Duodenal mucosa (tissue), 2 donors: Measurements from ENCODE around the gene DOCK2.

Experiments used
- H3K27ac ChIP-seq: one replicate; pipeline ENCODE4 v1.7.0; 2013; ENCODE audit warnings: low read depth, low read length
- H3K27me3 ChIP-seq, 2 donors: one replicate each; pipeline ENCODE4 v1.7.0; 2013; ENCODE audit warnings: low read length in 2 of 2, control low read depth in 1 of 2; ENCODE audit not compliant: insufficient read depth in 2 of 2, control insufficient read depth in 1 of 2
- H3K36me3 ChIP-seq, 2 donors: one replicate each; pipeline ENCODE4 v1.7.0; 2013; ENCODE audit warnings: low read length in 2 of 2, control low read depth in 1 of 2; ENCODE audit not compliant: insufficient read depth in 2 of 2, control insufficient read depth in 1 of 2
- H3K4me1 ChIP-seq, 2 donors: one replicate each; pipeline ENCODE4 v1.7.0; 2013; ENCODE audit warnings: low read length in 2 of 2, control low read depth in 1 of 2; ENCODE audit not compliant: insufficient read depth in 2 of 2, control insufficient read depth in 1 of 2
- H3K4me3 ChIP-seq, 2 donors: one replicate each; pipeline ENCODE4 v1.7.0; 2013; ENCODE audit warnings: low read length in 2 of 2, low read depth in 1 of 2
- H3K9ac ChIP-seq, 2 donors: one replicate each; pipeline ENCODE4 v1.7.0; 2013; ENCODE audit warnings: low read length in 2 of 2, low read depth in 1 of 2
- H3K9me3 ChIP-seq, 2 donors: one replicate each; pipeline ENCODE4 v1.7.0; 2013; ENCODE audit warnings: low read length in 2 of 2, control low read depth in 1 of 2; ENCODE audit not compliant: control insufficient read depth in 1 of 2

The DOCK2 gene

DNA sequence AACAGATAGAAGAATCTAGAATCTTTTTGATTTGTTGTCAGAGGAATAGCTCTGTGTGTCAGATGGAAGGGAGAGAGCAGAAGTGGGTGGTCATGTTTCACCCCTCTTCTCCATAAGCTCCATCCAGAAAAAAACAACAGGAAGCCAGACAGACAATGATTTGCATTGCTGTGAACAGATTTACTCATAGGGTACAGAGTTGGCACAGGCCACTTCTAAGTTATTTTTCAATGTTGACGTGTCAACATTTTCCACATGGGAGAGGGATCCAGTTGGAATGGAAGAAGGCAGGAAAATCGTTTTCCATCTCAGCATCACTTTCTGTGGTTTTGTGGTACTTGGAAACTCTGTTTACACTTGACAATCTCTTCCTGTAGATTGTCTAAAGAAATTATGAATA, 256.5 kb downstream of the DOCK2 start:
- no peaks in the 10 kb centered on the region for H3K27me3 ChIP-seq
- H3K4me1 ChIP-seq, result no peaks in the 10 kb centered on the region
- no peaks in the 10 kb centered on the region for H3K9me3 ChIP-seq
- H3K9ac ChIP-seq, result no peak overlapping the region
- H3K27ac ChIP-seq, result no peak overlapping the region
- no peaks in the 10 kb centered on the region for H3K36me3 ChIP-seq
- no peak overlapping the region for H3K4me3 ChIP-seq

DNA sequence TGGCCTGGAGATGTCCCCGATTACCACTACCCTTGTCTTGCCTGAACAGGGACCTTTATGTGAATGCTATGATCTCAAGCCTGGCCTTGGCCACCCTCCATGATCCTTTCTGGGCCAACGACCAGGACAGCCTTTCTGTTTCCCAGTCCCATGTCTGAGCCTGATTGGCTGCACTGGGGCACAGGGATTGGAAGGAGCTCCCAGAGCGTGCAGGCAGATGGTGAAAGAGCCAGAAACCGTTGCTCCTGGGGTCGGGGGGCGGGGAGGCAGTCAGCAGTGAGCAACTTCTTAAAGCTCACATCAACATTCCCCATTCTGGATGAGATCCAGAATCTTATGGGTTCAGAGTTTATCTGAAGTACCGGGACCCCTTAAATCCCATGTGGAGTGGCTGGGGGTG, 258.9 kb downstream of the DOCK2 start:
- no peaks in the 10 kb centered on the region for H3K4me1 ChIP-seq
- H3K27me3 ChIP-seq, result no peaks in the 10 kb centered on the region
- no peak overlapping the region for H3K27ac ChIP-seq
- no peaks in the 10 kb centered on the region for H3K9me3 ChIP-seq
- H3K4me3 ChIP-seq, result no peak overlapping the region
- H3K9ac ChIP-seq, result no peak overlapping the region
- no peaks in the 10 kb centered on the region for H3K36me3 ChIP-seq

DNA sequence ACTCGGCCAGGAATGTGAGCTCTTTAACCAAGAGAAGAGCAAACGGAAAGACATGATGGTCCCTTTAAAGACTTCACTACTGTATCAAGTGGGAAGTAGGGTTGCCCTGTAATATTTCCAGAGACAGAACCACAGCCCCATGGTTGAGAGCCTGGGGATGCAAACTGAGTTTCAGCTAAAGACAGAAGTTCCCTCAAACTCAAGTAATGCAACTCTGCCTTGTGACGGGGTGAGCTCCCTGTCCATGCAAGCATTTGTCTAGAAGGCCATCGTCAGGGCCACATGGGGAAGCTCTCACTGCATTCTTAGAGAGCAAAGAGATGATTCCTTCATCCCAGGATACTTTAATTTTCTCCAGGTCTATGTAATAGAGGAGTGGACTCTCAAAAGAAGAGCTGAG, 260.4 kb downstream of the DOCK2 start:
- Histone ChIP-seq H3K9me3 (no peaks in the 10 kb centered on the region), H3K27me3 (no peaks in the 10 kb centered on the region), H3K9ac (no peak overlapping the region), H3K4me3 (no peak overlapping the region), H3K27ac (no peak overlapping the region), H3K4me1 (no peaks in the 10 kb centered on the region), H3K36me3 (no peaks in the 10 kb centered on the region)

DNA sequence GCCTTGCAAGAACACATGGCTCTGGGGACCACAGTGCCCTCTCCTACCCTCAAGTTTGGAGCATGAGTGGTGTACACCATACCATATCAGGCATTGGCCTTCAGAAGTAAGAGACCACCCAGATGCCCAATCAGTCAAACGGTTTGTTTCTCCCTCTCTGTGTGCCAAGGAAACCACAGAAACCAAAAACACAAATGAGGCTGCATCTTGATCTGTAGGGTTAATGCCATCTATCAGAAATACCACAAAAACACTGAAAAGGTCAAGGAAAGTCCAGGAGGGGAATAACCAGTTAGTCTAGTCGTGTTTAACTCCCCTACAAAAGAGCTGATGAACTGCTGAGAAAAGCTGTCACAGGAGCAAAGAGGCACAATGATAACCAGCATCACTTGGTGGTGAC, 264.8 kb downstream of the DOCK2 start:
- H3K9me3 ChIP-seq, result no peaks in the 10 kb centered on the region
- H3K27ac ChIP-seq, result no peak overlapping the region
- no peaks in the 10 kb centered on the region for H3K36me3 ChIP-seq
- no peaks in the 10 kb centered on the region for H3K27me3 ChIP-seq
- no peaks in the 10 kb centered on the region for H3K4me1 ChIP-seq
- H3K9ac ChIP-seq, result no peak overlapping the region
- H3K4me3 ChIP-seq, result no peak overlapping the region

DNA sequence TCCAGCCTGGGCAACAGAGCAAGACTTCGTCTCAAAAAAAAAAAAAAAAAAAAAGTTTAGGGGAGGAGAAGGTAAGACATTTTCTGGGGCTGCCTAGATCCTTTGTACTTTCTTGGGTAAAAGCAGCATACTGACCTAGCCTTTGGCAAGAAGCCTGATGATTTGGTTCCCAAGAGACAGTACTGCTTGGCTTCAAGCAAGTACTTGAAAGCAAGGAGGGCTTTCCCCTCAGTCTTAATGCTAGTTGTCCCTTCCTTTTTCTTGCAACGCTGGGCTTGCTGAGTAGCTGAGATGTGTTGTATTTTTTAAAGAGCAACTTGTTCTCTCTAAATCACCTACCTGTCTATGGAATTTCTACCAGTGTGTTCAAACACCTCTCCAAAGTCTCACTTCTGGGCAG, 267.0 kb downstream of the DOCK2 start:
- Histone ChIP-seq H3K4me3 (no peak overlapping the region), H3K27me3 (no peaks in the 10 kb centered on the region), H3K4me1 (no peaks in the 10 kb centered on the region), H3K9me3 (no peaks in the 10 kb centered on the region), H3K27ac (no peak overlapping the region), H3K9ac (no peak overlapping the region), H3K36me3 (no peaks in the 10 kb centered on the region)

DNA sequence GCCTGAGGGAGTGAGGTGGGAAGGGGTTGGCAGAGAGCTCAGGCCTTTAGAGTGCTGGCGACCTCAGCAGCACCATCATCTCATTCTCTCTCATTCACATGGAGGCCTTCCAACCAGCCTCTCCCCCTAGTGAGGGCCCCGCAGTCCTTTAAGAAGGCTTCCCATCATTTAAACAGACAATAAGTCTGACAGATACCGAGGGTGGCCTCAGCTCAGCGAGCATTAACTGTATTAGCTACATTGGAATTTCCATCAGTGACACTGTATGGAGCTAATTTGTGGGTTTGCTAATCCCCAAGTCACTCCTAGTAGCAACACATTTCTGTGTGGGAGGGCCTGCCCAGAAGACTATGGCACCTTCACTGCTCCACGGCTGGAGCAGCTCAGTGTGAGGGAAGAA, 267.4 kb downstream of the DOCK2 start:
- no peaks in the 10 kb centered on the region for H3K4me1 ChIP-seq
- no peaks in the 10 kb centered on the region for H3K27me3 ChIP-seq
- H3K9me3 ChIP-seq, result no peaks in the 10 kb centered on the region
- H3K9ac ChIP-seq, result no peak overlapping the region
- H3K27ac ChIP-seq, result no peak overlapping the region
- no peak overlapping the region for H3K4me3 ChIP-seq
- H3K36me3 ChIP-seq, result no peaks in the 10 kb centered on the region

DNA sequence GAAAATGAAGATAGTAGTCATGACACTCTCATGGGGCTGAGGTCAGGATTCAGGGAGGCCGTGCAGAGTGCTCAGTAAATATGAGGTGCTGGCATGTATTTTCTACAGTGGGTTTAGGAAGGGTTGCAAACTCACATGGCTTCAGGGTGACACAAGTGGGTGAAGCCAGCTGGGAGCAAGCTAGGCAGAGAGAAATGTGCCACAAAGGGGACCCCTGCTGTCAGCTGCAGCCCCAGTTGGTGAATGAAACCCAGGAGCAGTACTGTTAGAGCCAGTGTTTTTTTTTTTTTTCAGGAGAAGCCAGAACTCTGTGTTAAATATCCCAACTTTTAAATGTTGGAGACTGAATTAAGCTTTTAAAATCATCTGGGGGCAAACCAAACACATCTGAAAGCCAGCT, 267.9 kb downstream of the DOCK2 start:
- Histone ChIP-seq H3K9me3 (no peaks in the 10 kb centered on the region), H3K36me3 (no peaks in the 10 kb centered on the region), H3K27ac (no peak overlapping the region), H3K4me1 (no peaks in the 10 kb centered on the region), H3K9ac (no peak overlapping the region), H3K4me3 (no peak overlapping the region), H3K27me3 (no peaks in the 10 kb centered on the region)

DNA sequence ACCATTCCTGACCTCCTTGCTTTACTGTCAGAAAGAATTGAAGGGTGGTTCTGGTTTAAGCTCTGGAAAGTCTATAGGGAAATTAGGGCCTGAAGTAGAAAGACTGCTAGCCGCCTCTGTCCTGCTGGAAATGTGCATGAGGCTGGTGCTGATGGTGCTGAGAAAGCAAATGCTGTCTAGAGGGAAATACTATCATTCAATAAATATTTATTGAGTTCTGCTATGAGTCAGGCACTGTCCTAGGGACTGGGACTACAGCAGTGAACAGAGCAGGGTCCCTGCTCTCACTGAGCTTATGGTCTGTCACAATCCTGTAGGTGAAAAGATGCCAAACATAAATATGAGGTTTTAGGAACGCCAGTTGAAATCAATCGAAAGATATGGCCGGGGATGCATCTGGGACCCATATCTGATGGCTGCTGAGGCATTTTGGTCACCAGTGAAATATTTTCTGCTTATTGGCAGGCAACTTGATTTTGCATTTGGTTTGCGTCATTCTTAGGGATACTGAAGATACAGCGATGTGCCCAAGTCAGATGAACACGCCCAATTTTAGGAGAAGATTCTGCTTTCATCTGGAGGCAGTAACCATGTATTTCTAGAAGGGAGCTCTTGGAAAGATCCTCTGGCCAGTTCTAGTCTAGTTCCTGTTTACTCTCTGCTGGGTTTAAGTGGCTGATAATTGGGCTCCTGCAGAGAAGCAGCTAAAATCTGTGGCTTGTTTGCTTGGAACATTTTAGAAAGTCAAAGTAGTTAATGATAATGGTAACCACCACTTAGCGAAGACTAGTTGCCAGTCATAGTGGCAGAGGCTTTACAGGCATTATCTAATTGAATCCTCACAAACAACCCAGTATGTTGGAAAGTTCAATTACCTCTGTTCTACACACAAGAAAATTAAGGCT, 269.9 kb downstream of the DOCK2 start:
- Histone ChIP-seq H3K27me3 (no peaks in the 10 kb centered on the region), H3K9me3 (no peaks in the 10 kb centered on the region), H3K36me3 (no peaks in the 10 kb centered on the region), H3K4me1 (no peaks in the 10 kb centered on the region), H3K4me3 (no peak overlapping the region), H3K9ac (no peak overlapping the region), H3K27ac (no peak overlapping the region)

DNA sequence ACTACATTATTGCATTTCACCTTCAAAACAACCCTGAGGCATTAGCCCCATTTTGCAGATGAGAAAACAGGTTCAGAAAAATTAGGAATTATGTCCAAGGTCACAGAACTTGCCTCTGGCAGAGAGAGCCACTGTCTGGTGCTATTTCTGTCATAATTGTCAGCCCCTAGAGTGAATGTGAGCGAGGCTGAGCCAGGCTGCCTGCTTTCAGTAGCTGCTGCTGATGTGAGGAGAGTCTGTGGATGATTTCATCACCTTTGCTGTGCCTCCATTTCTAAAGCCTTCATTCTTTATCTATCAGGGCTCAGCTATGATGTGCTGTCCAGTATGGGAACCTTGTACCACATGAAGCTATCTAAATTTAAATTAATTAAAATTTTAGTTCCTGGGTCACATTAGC, 271.8 kb downstream of the DOCK2 start:
- H3K27me3 ChIP-seq, result no peaks in the 10 kb centered on the region
- no peak overlapping the region for H3K27ac ChIP-seq
- no peaks in the 10 kb centered on the region for H3K36me3 ChIP-seq
- no peak overlapping the region for H3K4me3 ChIP-seq
- no peaks in the 10 kb centered on the region for H3K9me3 ChIP-seq
- no peaks in the 10 kb centered on the region for H3K4me1 ChIP-seq
- no peak overlapping the region for H3K9ac ChIP-seq

DNA sequence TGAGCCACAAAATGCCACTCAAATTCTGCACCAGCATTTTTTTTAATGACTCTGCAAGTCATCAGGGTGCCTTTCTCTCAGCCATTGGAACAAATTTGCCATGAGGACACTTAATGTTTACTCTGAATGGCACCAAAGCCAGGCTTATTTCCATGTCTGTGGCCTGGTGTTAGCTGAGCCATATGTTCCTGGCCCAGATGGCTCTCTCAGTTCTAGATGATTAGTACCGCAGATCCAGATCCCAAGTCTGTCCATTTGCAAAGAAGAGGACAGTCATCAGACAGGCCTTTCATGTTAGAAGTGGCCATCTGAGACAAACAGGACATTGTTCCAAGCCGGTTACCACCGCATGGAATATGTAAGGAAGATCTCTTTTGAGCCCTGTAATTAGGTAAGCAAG, 272.9 kb downstream of the DOCK2 start:
- no peak overlapping the region for H3K27ac ChIP-seq
- no peaks in the 10 kb centered on the region for H3K36me3 ChIP-seq
- no peak overlapping the region for H3K4me3 ChIP-seq
- H3K9me3 ChIP-seq, result no peaks in the 10 kb centered on the region
- H3K27me3 ChIP-seq, result no peaks in the 10 kb centered on the region
- H3K9ac ChIP-seq, result no peak overlapping the region
- H3K4me1 ChIP-seq, result no peaks in the 10 kb centered on the region
